T1000 (cell line): ENCODE data around the gene SARDH.

Source experiments
- DNase-seq: peaks from one replicate; lab custom pipeline; 2025; ENCODE audit warnings: mixed read lengths; lab: John Stamatoyannopoulos, UW

Gene SARDH

GRCh38 chr9:133643978-133644760 is 94.0 kb downstream of the SARDH start:
- DNase-seq, result no peak

DNA sequence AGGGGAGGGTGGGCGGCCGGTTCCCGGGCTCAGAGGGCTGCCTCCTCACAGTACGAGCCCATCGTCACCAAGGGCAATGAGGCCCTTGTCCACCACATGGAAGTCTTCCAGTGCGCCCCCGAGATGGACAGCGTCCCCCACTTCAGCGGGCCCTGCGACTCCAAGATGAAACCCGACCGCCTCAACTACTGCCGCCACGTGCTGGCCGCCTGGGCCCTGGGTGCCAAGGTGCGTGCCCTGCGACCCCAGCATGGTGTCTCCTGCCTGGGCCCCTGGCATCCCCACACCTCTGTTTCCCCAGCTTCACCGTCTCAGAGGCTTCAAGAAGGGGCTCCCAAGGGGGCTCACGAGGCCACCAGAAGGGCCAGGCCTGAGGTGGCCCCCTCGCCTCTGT is 94.8 kb downstream of the SARDH start:
- DNase-seq, result no peak

DNA sequence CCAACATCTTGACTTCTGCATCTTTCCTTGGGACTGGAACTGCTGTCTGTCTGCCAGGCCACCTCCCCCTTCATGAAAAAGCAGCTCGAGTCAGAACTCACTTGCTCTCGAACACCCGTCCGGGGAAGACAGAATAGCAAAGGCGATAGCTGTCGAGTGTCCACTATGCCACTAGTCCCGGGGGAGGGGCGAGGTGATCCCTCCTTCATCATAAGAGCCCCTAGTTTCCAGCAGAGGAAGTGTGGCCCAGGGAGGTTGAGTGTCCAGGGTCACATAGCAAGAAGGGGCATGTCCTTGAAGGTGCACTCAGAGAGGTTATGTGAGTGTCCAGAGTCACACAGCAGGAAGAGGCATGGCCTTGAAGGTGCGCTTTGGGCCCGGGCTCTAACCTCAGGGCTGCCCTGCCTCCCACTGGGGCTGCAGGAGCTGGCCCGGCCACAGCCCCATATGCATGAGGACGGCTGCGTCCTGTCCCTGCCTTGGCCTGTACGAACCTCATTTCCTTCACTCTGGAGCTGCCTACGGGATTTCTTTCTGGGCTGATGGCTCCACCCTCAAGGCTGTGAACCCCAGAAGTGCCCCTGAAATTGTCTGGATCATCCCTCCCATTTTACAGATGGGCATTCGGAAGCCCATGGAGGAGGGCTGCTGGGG is 95.3 kb downstream of the SARDH start:
- no peak for DNase-seq

GRCh38 chr9:133641861-133642595 is 96.1 kb downstream of the SARDH start:
- DNase-seq, result no peak

DNA sequence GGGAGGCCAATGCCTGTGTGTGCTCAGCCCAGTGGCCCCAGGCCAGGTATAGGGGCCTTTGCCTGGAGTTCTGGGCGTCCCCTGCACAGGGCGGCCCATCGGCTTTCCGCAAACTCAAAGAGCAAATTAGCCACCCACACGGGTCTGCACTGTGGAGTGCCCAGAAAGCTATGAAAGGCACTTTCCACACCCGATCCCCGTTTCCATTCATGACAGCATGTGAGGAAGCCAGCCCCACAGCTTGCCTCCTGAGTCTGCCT is 96.8 kb downstream of the SARDH start:
- no peak for DNase-seq

GRCh38 chr9:133640580-133641395 is 97.4 kb downstream of the SARDH start:
- no peak for DNase-seq

DNA sequence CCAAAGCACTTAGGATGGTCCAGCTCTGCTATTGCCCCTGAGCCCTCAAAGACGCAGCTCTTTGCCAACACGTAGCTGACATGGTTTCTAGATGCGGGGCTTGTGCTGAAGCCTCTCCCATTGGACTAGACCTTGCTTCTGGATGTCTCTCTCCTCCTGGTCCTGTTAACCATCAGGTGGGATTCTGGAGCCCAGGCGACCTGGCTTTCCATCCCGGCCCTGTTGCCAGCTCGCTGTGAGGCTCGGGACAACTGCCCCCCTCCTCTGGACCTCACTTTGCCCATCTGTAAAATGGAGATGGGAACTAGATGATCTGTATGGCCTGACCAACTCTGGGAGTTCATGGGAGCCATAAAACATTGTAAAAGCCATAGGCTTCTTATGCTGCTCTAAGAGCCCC is 98.0 kb downstream of the SARDH start:
- no peak for DNase-seq

- no peak for DNase-seq
These were observed 98.5 kb downstream of the SARDH start for GRCh38 chr9:133639613-133640012.

GRCh38 chr9:133638711-133639110 is 99.4 kb downstream of the SARDH start:
- no peak for DNase-seq

DNA sequence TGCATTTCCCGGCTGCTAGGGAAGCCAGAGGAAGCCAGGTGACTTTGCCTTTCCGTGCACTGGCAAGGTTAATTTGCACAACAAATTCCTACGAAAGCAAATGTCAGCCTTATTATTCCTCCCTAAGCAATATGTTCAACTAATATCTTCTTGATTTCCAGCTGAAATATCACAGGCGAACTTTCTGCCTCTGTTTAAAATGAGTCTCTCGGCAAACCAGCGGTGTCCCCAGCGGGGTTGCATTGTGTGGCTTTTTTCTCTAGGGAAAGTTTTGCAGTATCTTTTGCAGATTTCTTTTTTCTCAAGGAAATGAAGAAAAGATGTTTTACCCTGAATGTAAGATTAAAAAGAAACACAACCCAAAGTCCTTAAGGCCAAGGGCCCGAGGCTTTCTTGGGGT is 100.1 kb downstream of the SARDH start:
- DNase-seq, result no peak

- no peak for DNase-seq
These were observed 100.6 kb downstream of the SARDH start for GRCh38 chr9:133637451-133638055.

DNA sequence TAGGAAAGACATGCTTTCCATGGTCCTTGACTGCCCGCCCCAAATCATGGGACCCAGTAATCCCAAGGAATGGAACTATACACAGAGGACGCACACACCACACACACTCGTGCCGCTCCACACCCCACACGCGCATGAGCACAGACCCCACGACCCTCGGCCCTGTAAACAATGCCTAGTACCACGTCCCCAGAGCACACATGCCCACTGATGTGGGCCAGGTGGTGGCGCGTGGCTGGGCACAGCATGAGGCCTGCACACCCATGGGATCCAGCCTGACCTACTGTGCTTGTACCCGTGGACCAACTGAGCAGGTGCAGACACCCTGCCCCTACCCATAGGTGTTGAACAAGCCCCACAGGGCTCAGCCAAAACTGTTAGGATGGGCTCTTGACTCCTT is 101.2 kb downstream of the SARDH start:
- no peak for DNase-seq

- DNase-seq, result no peak
These were observed 102.3 kb downstream of the SARDH start, which contains the start of gene DBH for GRCh38 chr9:133635533-133636531. Gene DBH (plus strand): TSS chr9:133636363. CDS start chr9:133636372, 9 bp downstream.

DNA sequence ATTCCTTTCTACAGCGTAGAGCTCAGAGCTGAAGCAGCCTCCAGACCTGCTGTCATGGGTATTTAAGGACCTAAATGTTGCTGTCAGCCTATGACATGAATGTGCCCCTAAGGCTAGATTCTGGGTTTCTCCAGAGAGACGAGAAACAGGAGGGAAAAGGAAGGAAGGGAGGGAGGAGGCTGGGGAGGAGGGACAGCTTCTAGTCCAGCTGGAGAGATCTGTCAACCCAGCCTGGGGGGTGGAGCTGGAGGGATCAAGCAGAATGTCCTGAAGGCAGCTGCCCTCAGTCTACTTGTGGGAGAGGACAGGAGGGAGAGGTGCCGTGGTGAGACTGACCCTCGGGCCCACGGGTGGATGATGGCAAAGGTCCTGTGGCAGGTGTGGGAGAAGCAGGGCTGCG is 103.1 kb downstream of the SARDH start:
- DNase-seq, result no peak

GRCh38 chr9:133634081-133634691 is 104.0 kb downstream of the SARDH start:
- DNase-seq, result no peak

GRCh38 chr9:133633681-133634080 is 104.5 kb downstream of the SARDH start:
- no peak for DNase-seq

DNA sequence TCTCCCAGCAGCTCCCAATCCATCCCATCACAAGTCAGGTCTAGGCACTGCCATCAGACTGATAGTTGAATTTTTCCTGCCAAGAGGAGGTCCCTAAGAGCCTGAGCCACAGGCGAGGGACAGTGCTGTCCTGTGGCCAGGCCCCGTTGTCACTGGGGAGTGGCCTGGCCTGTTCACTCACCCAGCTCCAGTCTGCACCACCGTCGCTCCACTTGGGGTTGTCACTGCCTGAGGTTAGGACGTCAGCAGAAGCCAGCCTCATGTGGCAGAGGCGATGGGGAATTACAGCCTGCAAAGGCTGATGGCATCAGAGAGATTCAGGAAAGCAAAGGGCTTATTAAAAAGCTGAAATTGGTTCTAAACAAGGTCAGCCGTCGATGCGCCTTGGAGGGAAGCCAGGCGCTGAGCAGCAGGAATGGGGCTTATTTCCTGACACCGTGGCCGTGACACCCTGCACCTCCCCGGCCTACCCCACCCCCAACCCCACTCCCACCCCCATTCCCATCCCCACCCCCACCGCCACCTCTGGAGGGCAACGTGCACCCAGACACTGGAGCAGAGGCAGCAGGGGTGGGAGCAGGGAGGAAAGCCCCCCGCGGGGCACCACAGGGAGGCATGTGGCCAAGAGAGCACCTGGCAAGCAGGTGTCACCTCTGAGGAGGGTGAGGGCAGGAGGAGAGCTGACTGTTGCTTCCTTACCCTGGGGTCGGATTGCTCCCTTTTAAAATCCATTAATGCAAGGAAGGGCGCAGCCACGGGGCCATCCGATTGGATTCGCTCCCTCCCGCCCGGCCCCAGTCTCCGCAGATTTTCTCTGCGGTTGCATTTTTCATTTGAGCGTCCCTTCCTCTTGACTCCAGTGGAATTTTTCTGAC is 105.1 kb downstream of the SARDH start:
- no peak for DNase-seq

GRCh38 chr9:133631111-133631510 is 107.0 kb downstream of the SARDH start:
- DNase-seq, result no peak
